H9 (cell line): ENCODE measurements around the gene OTOF. TPM values are rescaled to one million over a fixed set of nuclear protein-coding genes. Genes with fewer than 3 reads are reported as not detected.

ENCODE experiments used
- DNase-seq: peaks from one replicate; pipeline ENCODE4 v3.0.0-alpha.2; 2017
- H2AFZ ChIP-seq: one replicate; pipeline ENCODE4 v1.6.1; 2013; ENCODE audit warnings: mild to moderate bottlenecking, low read length, control low read depth, moderate library complexity
- H2AK5ac ChIP-seq: 2 replicates; pipeline ENCODE4 v1.6.1; 2013; ENCODE audit warnings: low read length, control low read depth, mixed read lengths; ENCODE audit not compliant: insufficient read length
- H2BK120ac ChIP-seq: one replicate; pipeline ENCODE4 v1.6.1; 2013; ENCODE audit warnings: low read depth, mild to moderate bottlenecking, low read length, control low read depth, inconsistent platforms; ENCODE audit not compliant: poor library complexity, severe bottlenecking
- H2BK12ac ChIP-seq: 2 replicates; pipeline ENCODE4 v1.6.1; 2013; ENCODE audit warnings: low read length, control low read depth, mixed read lengths, low read depth; ENCODE audit not compliant: insufficient read length
- H2BK15ac ChIP-seq: 2 replicates; pipeline ENCODE4 v1.6.1; 2013; ENCODE audit warnings: low read depth, low read length, control low read depth
- H2BK20ac ChIP-seq: one replicate; pipeline ENCODE4 v1.6.1; 2013; ENCODE audit warnings: low read depth, mild to moderate bottlenecking, low read length, control low read depth, inconsistent platforms; ENCODE audit not compliant: poor library complexity, severe bottlenecking
- H2BK5ac ChIP-seq: 2 replicates; pipeline ENCODE4 v1.6.1; 2013; ENCODE audit warnings: low read length, control low read depth, mixed read lengths; ENCODE audit not compliant: insufficient read length
- H3K14ac ChIP-seq: 2 replicates; pipeline ENCODE4 v1.6.1; 2013; ENCODE audit warnings: low read length, control low read depth; ENCODE audit not compliant: insufficient read depth
- H3K18ac ChIP-seq: 2 replicates; pipeline ENCODE4 v1.6.1; 2013; ENCODE audit warnings: low read depth, mild to moderate bottlenecking, mixed read lengths, low read length, control low read depth; ENCODE audit not compliant: insufficient read length
- H3K23ac ChIP-seq: 2 replicates; pipeline ENCODE4 v1.6.1; 2013; ENCODE audit warnings: low read length, control low read depth, mixed read lengths, low read depth; ENCODE audit not compliant: insufficient read length
- H3K23me2 ChIP-seq: 2 replicates; pipeline ENCODE4 v1.6.1; 2013; ENCODE audit warnings: low read depth, mild to moderate bottlenecking, mixed read lengths, low read length, control low read depth; ENCODE audit not compliant: insufficient read length, poor library complexity, severe bottlenecking
- H3K27ac ChIP-seq: 2 replicates; pipeline ENCODE4 v1.5.1; 2013; ENCODE audit warnings: low read length, control low read depth, mixed read lengths, low read depth; ENCODE audit not compliant: insufficient read length
- H3K27me3 ChIP-seq: 2 replicates; pipeline ENCODE4 v1.6.1; 2013; ENCODE audit warnings: low read length, control low read depth, inconsistent platforms; ENCODE audit not compliant: insufficient read depth
- H3K4ac ChIP-seq: 2 replicates; pipeline ENCODE4 v1.6.1; 2013; ENCODE audit warnings: low read depth, mild to moderate bottlenecking, control low read depth, inconsistent platforms, low read length, moderate library complexity
- H3K4me1 ChIP-seq: 2 replicates; pipeline ENCODE4 v1.6.1; 2013; ENCODE audit warnings: low read length, control low read depth, inconsistent platforms; ENCODE audit not compliant: insufficient read depth
- H3K4me2 ChIP-seq: 2 replicates; pipeline ENCODE4 v1.6.1; 2013; ENCODE audit warnings: low read length, control low read depth, mixed read lengths; ENCODE audit not compliant: insufficient read length, insufficient read depth
- H3K56ac ChIP-seq: 2 replicates; pipeline ENCODE4 v1.6.1; 2013; ENCODE audit warnings: low read depth, mild to moderate bottlenecking, mixed read lengths, low read length, control low read depth; ENCODE audit not compliant: insufficient read length
- H3K79me1 ChIP-seq: 2 replicates; pipeline ENCODE4 v1.6.1; 2013; ENCODE audit warnings: low read depth, mild to moderate bottlenecking, moderate library complexity, low read length, control low read depth, inconsistent platforms; ENCODE audit not compliant: insufficient read depth, poor library complexity, severe bottlenecking
- H3K79me2 ChIP-seq: 2 replicates; pipeline ENCODE4 v1.6.1; 2013; ENCODE audit warnings: low read length, control low read depth, inconsistent platforms; ENCODE audit not compliant: insufficient read depth
- H3K9ac ChIP-seq: 2 replicates; pipeline ENCODE4 v1.6.1; 2013; ENCODE audit warnings: low read length, control low read depth, mixed read lengths; ENCODE audit not compliant: insufficient read length; ENCODE audit errors: extremely low read depth
- H3K9me3 ChIP-seq: one replicate; pipeline ENCODE4 v1.6.1; 2013; ENCODE audit warnings: low read depth, low read length, inconsistent platforms; ENCODE audit not compliant: control insufficient read depth
- H3T11ph ChIP-seq: one replicate; pipeline ENCODE4 v1.6.1; 2013; ENCODE audit warnings: mild to moderate bottlenecking, low read length, control low read depth, inconsistent platforms
- H4K20me1 ChIP-seq: one replicate; pipeline ENCODE4 v1.6.1; 2013; ENCODE audit not compliant: control insufficient read depth, insufficient read length, insufficient read depth
- H4K5ac ChIP-seq: 2 replicates; pipeline ENCODE4 v1.6.1; 2013; ENCODE audit warnings: low read depth, mild to moderate bottlenecking, mixed read lengths, low read length, control low read depth; ENCODE audit not compliant: insufficient read length
- H4K8ac ChIP-seq: replicated peaks from 2 replicates; pipeline ENCODE4 v1.6.1; 2013; ENCODE audit warnings: low read length, control low read depth, mixed read lengths, low read depth; ENCODE audit not compliant: insufficient read length
- H4K91ac ChIP-seq: 2 replicates; pipeline ENCODE4 v1.6.1; 2013; ENCODE audit warnings: low read depth, mild to moderate bottlenecking, moderate library complexity, mixed read lengths, low read length, control low read depth; ENCODE audit not compliant: insufficient read length
- H3K27ac Mint-ChIP-seq, 3 experiments: 2 replicates in 2 of 3; 3 replicates in 1 of 3; pipeline ENCODE4 v1.8.0; 2020 to 2021; ENCODE audit warnings: mixed read lengths in 3 of 3, mild to moderate bottlenecking in 1 of 3, moderate library complexity in 1 of 3
- H3K27me3 Mint-ChIP-seq: 2 replicates; pipeline ENCODE4 v1.8.0; 2021; ENCODE audit warnings: low read depth, mild to moderate bottlenecking, moderate library complexity, mixed read lengths
- H3K36me3 Mint-ChIP-seq, 3 experiments: 2 replicates in 2 of 3; 3 replicates in 1 of 3; pipeline ENCODE4 v1.8.0; 2020 to 2021; ENCODE audit warnings: low read depth in 3 of 3, mixed read lengths in 3 of 3; ENCODE audit not compliant: insufficient read depth in 1 of 3
- H3K4me1 Mint-ChIP-seq, 2 experiments: 2 replicates each; pipeline ENCODE4 v1.8.0; 2020; ENCODE audit warnings: mixed read lengths in 2 of 2
- H3K4me3 Mint-ChIP-seq, 2 experiments: 2 replicates in 1 of 2; 3 replicates in 1 of 2; pipeline ENCODE4 v1.8.0; 2020 to 2021; ENCODE audit warnings: mild to moderate bottlenecking in 2 of 2, mixed read lengths in 2 of 2, moderate library complexity in 1 of 2
- H3K9me3 Mint-ChIP-seq, 2 experiments: 2 replicates in 1 of 2; 3 replicates in 1 of 2; pipeline ENCODE4 v1.8.0; 2020; ENCODE audit warnings: mild to moderate bottlenecking in 2 of 2, mixed read lengths in 2 of 2, moderate library complexity in 1 of 2
- WGBS: extraction: QIAGEN DNeasy Blood & Tissue Kit; methylation state at CpG from one replicate; pipeline ENCODE4 v1.1.7; 2013; ENCODE audit warnings: missing lambda C conversion rate, low lambda C conversion rate, mixed read lengths; ENCODE audit not compliant: insufficient read length; ENCODE audit errors: extremely low coverage; 5-methylcytosine and 5-hydroxymethylcytosine counted together
- total RNA-seq: library from RNA; stranded (reverse); gene quantifications from 2 replicates; pipeline ENCODE4 v1.2.1, GENCODE V29; 2021
- TF ChIP-seq, protein P1 (sequence below): fragments of 200-600 bp; sonication (generic); conservative IDR thresholded peaks from 3 replicates; pipeline ENCODE4 v1.8.0; 2021; ENCODE audit warnings: antibody characterized with exemption, mild to moderate bottlenecking

The OTOF gene
- total RNA-seq, 1 experiment from 2014 or later = 0.35 TPM

DNA sequence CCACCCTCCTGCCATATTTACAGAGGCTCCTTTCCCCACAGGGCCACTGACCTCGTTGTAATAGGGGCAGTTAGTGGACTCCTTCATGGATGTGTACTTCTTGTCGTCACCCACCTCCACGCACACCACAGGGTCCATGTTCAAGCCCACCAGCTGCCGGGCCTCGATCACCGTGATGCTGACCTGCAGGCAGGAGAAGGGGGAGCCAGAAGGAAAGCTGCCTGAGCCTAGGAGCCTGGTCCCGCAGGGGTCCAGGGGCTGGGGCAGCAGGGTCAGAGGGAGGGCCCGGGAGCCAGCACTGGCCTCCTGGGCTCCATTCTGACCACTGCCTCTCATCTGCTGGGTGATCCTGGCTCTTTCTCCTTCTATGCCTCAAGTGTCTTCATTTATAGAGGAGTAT is 17.0 kb upstream of the OTOF start:
- Histone ChIP-seq H2BK120ac (no peak overlapping the region), H3K27ac (no peak overlapping the region)

More for the DNA sequence above, 17.0 kb upstream of the OTOF start:
- Histone ChIP-seq H4K5ac (no peak overlapping the region), H3K79me1 (no peaks in the 10 kb centered on the region), H3K23ac (no peak overlapping the region), H2BK20ac (no peak overlapping the region), H3K27me3 (0 out of 2 replicates have a peak, but pooled peaks cover 1% of the 10 kb centered on the region), H3K9me3 (no peaks in the 10 kb centered on the region), H3K4me2 (no peak overlapping the region), H2AK5ac (no peak overlapping the region), H2BK15ac (no peak overlapping the region), H3K18ac (no peak overlapping the region), H3T11ph (no peak overlapping the region), H3K79me2 (no peaks in the 10 kb centered on the region), H3K23me2 (no peaks in the 10 kb centered on the region), H3K4me1 (peaks cover 2% of the 10 kb centered on the region; the same call in 1 of the 2 replicates), H4K91ac (no peak overlapping the region), H3K56ac (no peak overlapping the region), H3K9ac (no peak overlapping the region), H3K14ac (peak overlapping the region; percentile 36; the same call in 1 of the 2 replicates), H4K8ac (no peak overlapping the region), H3K4ac (no peak overlapping the region), H4K20me1 (no peaks in the 10 kb centered on the region), H2AFZ (no peak overlapping the region), H2BK5ac (no peak overlapping the region), H2BK12ac (no peak overlapping the region)
- H3K27ac Mint-ChIP-seq = no peak overlapping the region; a peak in 2 of 7 replicates
- no CpG with 5 or more reads among the region's 8 CpGs for WGBS
- H3K9me3 Mint-ChIP-seq = no peaks in the 10 kb centered on the region
- H3K27me3 Mint-ChIP-seq = peaks cover 3% of the 10 kb centered on the region; the same call in 1 of the 2 replicates
- H3K36me3 Mint-ChIP-seq = no peaks in the 10 kb centered on the region
- TF ChIP-seq, protein P1, sequence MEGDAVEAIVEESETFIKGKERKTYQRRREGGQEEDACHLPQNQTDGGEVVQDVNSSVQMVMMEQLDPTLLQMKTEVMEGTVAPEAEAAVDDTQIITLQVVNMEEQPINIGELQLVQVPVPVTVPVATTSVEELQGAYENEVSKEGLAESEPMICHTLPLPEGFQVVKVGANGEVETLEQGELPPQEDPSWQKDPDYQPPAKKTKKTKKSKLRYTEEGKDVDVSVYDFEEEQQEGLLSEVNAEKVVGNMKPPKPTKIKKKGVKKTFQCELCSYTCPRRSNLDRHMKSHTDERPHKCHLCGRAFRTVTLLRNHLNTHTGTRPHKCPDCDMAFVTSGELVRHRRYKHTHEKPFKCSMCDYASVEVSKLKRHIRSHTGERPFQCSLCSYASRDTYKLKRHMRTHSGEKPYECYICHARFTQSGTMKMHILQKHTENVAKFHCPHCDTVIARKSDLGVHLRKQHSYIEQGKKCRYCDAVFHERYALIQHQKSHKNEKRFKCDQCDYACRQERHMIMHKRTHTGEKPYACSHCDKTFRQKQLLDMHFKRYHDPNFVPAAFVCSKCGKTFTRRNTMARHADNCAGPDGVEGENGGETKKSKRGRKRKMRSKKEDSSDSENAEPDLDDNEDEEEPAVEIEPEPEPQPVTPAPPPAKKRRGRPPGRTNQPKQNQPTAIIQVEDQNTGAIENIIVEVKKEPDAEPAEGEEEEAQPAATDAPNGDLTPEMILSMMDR = no peak
- H3K4me1 Mint-ChIP-seq = peaks cover 21 to 26% of the 10 kb centered on the region in 2 experiments
- H3K4me3 Mint-ChIP-seq = no peak overlapping the region
- DNase-seq = no peak
